ENCODE results near the gene CELF6. TPM values are rescaled to one million over a fixed set of nuclear protein-coding genes. Genes with fewer than 3 reads are reported as not detected.

CELF6 gene
- total and polyA plus RNA-seq, 2 experiments from 2014 or later, result 0.40 to 2.4 TPM

GRCh38 chr15:72339777-72340177 lies 19.8 kb upstream of the CELF6 start:
- Histone ChIP-seq H3K27ac (peak overlapping the region; percentile 56), H3K9me3 (ENCODE audit: low read depth) (no peaks in the 10 kb centered on the region), H3K9me2 (replicated peaks; ENCODE audit: insufficient read depth) (no peaks in the 10 kb centered on the region), H3K4me3 (no peak overlapping the region), H3K4me2 (no peak overlapping the region), H3K36me3 (replicated peaks; ENCODE audit: insufficient read depth, low read depth) (no peaks in the 10 kb centered on the region), H3K4me1 (ENCODE audit: insufficient read depth) (no peaks in the 10 kb centered on the region), H3K27me3 (no peaks in the 10 kb centered on the region), H2AFZ (no peak overlapping the region), H4K20me1 (ENCODE audit: insufficient read depth, poor library complexity, severe bottlenecking) (no peaks in the 10 kb centered on the region), H3K79me2 (no peaks in the 10 kb centered on the region)
- peak; percentile 68 for DNase-seq (ENCODE audit: low spot score)
- WGBS (ENCODE audit: low lambda C conversion rate, missing lambda C conversion rate), result 49% methylated on average over 3 of the region's 3 CpGs
- TF ChIP-seq EZH2phosphoT487 (IDR thresholded peaks at IDR 0.05; ENCODE audit: low read depth, severe bottlenecking, unreplicated experiment) (no peak), EZH2 (IDR thresholded peaks at IDR 0.05; ENCODE audit: borderline replicate concordance) (no peak), CTCF (IDR thresholded peaks at IDR 0.05; ENCODE audit: poor library complexity) (no peak)

- no peaks in the 10 kb centered on the region for H3K36me3 ChIP-seq (replicated peaks; ENCODE audit: insufficient read depth, low read depth)
- H3K9me2 ChIP-seq (replicated peaks; ENCODE audit: insufficient read depth), result no peaks in the 10 kb centered on the region
- 85% methylated on average over 9 of the region's 9 CpGs for WGBS (ENCODE audit: low lambda C conversion rate, missing lambda C conversion rate)
- no peaks in the 10 kb centered on the region for H3K9me3 ChIP-seq (ENCODE audit: low read depth)
- no peaks in the 10 kb centered on the region for H4K20me1 ChIP-seq (ENCODE audit: insufficient read depth, poor library complexity, severe bottlenecking)
- no peak overlapping the region for H2AFZ ChIP-seq
- DNase-seq (ENCODE audit: low spot score), result peak; percentile 26
- no peaks in the 10 kb centered on the region for H3K27me3 ChIP-seq
- peak overlapping the region; percentile 56 for H3K27ac ChIP-seq
- no peak for TF ChIP-seq EZH2 (IDR thresholded peaks at IDR 0.05; ENCODE audit: borderline replicate concordance)
- no peak for TF ChIP-seq EZH2phosphoT487 (IDR thresholded peaks at IDR 0.05; ENCODE audit: low read depth, severe bottlenecking, unreplicated experiment)
- no peak for TF ChIP-seq CTCF (IDR thresholded peaks at IDR 0.05; ENCODE audit: poor library complexity)
- H3K4me3 ChIP-seq, result no peak overlapping the region
- no peaks in the 10 kb centered on the region for H3K79me2 ChIP-seq
- no peaks in the 10 kb centered on the region for H3K4me1 ChIP-seq (ENCODE audit: insufficient read depth)
- H3K4me2 ChIP-seq, result no peak overlapping the region
Observed at GRCh38 chr15:72338617-72339321, 18.8 kb upstream of the CELF6 start.

- Histone ChIP-seq H3K4me1 (ENCODE audit: insufficient read depth) (no peaks in the 10 kb centered on the region), H3K36me3 (replicated peaks; ENCODE audit: insufficient read depth, low read depth) (no peaks in the 10 kb centered on the region), H3K27ac (peak overlapping the region; percentile 32), H4K20me1 (ENCODE audit: insufficient read depth, poor library complexity, severe bottlenecking) (no peaks in the 10 kb centered on the region), H3K79me2 (no peaks in the 10 kb centered on the region), H3K27me3 (no peaks in the 10 kb centered on the region), H3K4me3 (no peak overlapping the region), H2AFZ (no peak overlapping the region), H3K9me2 (replicated peaks; ENCODE audit: insufficient read depth) (no peaks in the 10 kb centered on the region), H3K9me3 (ENCODE audit: low read depth) (no peaks in the 10 kb centered on the region), H3K4me2 (no peak overlapping the region)
- 100% methylated on average over 2 of the region's 2 CpGs for WGBS (ENCODE audit: low lambda C conversion rate, missing lambda C conversion rate)
- TF ChIP-seq EZH2phosphoT487 (IDR thresholded peaks at IDR 0.05; ENCODE audit: low read depth, severe bottlenecking, unreplicated experiment) (no peak), CTCF (IDR thresholded peaks at IDR 0.05; ENCODE audit: poor library complexity) (no peak), EZH2 (IDR thresholded peaks at IDR 0.05; ENCODE audit: borderline replicate concordance) (no peak)
- DNase-seq (ENCODE audit: low spot score), result no peak
Observed at GRCh38 chr15:72338148-72338547, 18.2 kb upstream of the CELF6 start.
